ENCODE results near the gene GCNT2.
"Not testable (repeated sequence)": the region's sequence is repeated elsewhere in the genome, so short reads cannot be mapped to it uniquely, and the experiment has no call there.

Gene GCNT2

DNA sequence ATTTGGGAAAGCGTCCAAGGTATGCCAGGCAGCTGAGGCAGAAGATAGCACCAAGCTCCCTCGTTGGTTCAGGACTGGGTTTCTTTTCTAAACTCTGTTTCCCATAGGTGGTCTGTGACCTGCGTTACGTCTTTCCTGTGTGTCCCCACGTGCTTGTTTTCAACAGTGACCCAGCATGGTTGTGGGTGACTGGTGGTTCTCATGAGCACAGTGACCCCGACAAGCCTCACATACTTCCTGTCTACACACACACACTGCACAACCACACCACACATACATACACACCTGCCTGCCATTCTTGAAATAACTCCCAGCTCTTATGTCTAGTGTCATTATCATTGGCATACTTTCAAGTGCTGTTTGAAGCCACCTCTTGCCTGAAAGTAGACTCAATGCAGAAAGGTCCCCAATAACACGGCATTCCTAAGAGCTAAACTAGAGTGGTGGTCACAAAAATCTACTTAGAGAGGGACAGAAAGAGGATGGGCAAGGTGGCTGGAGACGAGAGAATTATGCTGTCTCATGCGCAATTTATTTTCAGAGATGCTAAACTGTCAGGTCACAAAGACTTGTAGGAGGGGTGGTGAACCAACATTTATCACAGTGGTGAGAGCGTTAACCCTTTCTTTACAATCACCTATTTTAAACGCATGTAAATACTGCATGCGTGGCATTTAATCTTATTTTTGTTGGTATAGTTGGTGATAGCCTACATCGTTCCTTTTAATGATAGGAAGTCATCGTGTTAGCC lies 66.7 kb downstream of the GCNT2 start:
- H3K9me3 Mint-ChIP-seq, result no peaks in the 10 kb centered on the region
- H3K4me1 Mint-ChIP-seq, result peaks cover 28 to 30% of the 10 kb centered on the region in 2 donors
- ATAC-seq (replicated peaks), result peak in 1 of 2 donors; percentile 31
- no peaks in the 10 kb centered on the region for H3K27me3 Mint-ChIP-seq
- H3K4me3 Mint-ChIP-seq, result no peak overlapping the region
- DNase-seq, result no peak
- H3K27ac Mint-ChIP-seq, result no peak overlapping the region
- peaks cover 36 to 46% of the 10 kb centered on the region in 2 donors for H3K36me3 Mint-ChIP-seq

GRCh38 chr6:10588562-10589428 lies 67.6 kb downstream of the GCNT2 start:
- ATAC-seq (replicated peaks) (no peak), DNase-seq (no peak)
- Mint-ChIP-seq H3K4me3 (no peak overlapping the region), H3K9me3 (no peaks in the 10 kb centered on the region), H3K27ac (no peak overlapping the region), H3K27me3 (no peaks in the 10 kb centered on the region), H3K4me1 (peaks cover 22 to 25% of the 10 kb centered on the region in 2 donors), H3K36me3 (peaks cover 31 to 39% of the 10 kb centered on the region in 2 donors)

DNA sequence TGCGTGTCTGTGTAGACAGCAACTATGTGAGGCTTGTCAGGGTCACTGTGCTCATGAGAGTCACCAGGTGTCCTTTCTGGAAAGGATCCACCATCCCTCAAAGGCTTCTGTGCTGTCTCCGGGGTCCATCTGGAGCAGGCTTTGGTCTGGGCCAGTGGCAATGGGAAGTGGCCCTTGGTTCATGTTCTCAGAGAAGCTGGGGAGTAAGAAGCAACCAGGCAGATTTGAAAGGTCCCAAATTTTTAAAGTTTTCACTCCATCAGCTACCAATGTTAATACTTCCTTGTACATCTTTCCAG lies 68.2 kb downstream of the GCNT2 start:
- ATAC-seq (replicated peaks), result no peak
- no peak for DNase-seq
- no peak overlapping the region for H3K4me3 Mint-ChIP-seq
- H3K27me3 Mint-ChIP-seq, result no peaks in the 10 kb centered on the region
- H3K4me1 Mint-ChIP-seq, result peaks cover 20 to 24% of the 10 kb centered on the region in 2 donors
- H3K36me3 Mint-ChIP-seq, result peaks cover 28 to 35% of the 10 kb centered on the region in 2 donors
- no peak overlapping the region for H3K27ac Mint-ChIP-seq
- no peaks in the 10 kb centered on the region for H3K9me3 Mint-ChIP-seq

GRCh38 chr6:10589983-10590382 lies 68.8 kb downstream of the GCNT2 start:
- H3K36me3 Mint-ChIP-seq, result peaks cover 26 to 35% of the 10 kb centered on the region in 2 donors
- ATAC-seq (replicated peaks) (no peak), DNase-seq (no peak)
- H3K9me3 Mint-ChIP-seq, result no peaks in the 10 kb centered on the region
- H3K27ac Mint-ChIP-seq, result no peak overlapping the region
- H3K4me3 Mint-ChIP-seq, result no peak overlapping the region
- peaks cover 20 to 25% of the 10 kb centered on the region in 2 donors for H3K4me1 Mint-ChIP-seq
- no peaks in the 10 kb centered on the region for H3K27me3 Mint-ChIP-seq

GRCh38 chr6:10591422-10592160 lies 70.4 kb downstream of the GCNT2 start:
- H3K9me3 Mint-ChIP-seq, result no peaks in the 10 kb centered on the region
- peak overlapping the region; percentile 74 for H3K27ac Mint-ChIP-seq
- H3K4me1 Mint-ChIP-seq, result peaks cover 18 to 20% of the 10 kb centered on the region in 2 donors
- H3K27me3 Mint-ChIP-seq, result no peaks in the 10 kb centered on the region
- DNase-seq (no peak), ATAC-seq (replicated peaks) (no peak)
- H3K4me3 Mint-ChIP-seq, result no peak overlapping the region
- peaks cover 16 to 27% of the 10 kb centered on the region in 2 donors for H3K36me3 Mint-ChIP-seq

DNA sequence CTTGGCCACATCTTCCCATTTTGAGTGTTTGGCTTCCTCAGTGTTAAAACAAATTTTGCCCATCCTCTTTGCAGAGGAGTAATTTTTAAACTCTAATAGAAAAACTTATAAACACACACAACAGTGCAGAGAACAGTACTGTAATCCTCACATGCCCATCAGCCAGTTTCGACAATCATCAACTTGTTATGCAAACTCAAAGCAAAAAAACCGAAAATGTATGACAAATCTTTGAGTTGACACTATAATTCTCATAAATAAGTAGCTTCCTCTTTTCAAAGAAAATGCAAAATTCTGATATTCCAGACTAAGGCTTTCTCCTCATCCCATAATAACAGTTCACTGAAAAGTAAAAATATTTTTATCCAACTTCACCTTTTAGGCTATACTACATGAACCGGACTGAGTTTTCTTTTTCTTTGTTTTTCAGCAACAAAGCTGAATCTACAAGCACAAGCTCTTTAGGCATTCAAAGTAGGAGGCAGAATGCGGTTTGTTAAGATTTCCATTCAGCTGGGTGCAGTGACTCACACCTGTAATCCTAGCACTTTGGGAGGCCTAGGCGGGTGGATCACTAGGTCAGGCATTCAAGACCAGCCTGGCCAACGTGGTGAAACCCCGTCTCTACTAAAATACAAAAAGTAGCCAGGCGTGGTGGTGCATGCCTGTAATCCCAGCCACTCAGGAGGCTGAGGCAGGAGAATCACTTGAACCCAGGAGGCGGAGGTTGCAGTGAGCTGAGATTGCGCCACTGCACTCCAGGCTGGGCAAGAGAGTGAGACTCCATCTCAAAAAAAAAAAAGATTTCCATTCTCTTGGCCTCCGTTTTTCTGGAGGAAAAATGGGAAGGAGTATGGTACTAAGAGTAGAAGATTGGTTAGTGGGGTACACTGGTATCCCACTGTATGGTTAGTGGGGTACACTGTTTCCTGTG lies 74.8 kb downstream of the GCNT2 start:
- H3K27ac Mint-ChIP-seq, result no peak overlapping the region
- no peak for DNase-seq
- peak; percentile 25 to 46 for ATAC-seq (replicated peaks)
- no peak overlapping the region for H3K4me3 Mint-ChIP-seq
- H3K27me3 Mint-ChIP-seq, result no peaks in the 10 kb centered on the region
- H3K9me3 Mint-ChIP-seq, result no peaks in the 10 kb centered on the region
- H3K4me1 Mint-ChIP-seq, result peaks cover 20 to 45% of the 10 kb centered on the region in 2 donors
- peaks cover 9 to 24% of the 10 kb centered on the region in 2 donors for H3K36me3 Mint-ChIP-seq

GRCh38 chr6:10597499-10598001 lies 76.4 kb downstream of the GCNT2 start:
- no peaks in the 10 kb centered on the region for H3K27me3 Mint-ChIP-seq
- H3K4me1 Mint-ChIP-seq, result peaks cover 13 to 45% of the 10 kb centered on the region in 2 donors
- peak overlapping the region; percentile 25 for H3K27ac Mint-ChIP-seq
- DNase-seq (no peak), ATAC-seq (replicated peaks) (no peak)
- H3K36me3 Mint-ChIP-seq, result peaks cover 2 to 13% of the 10 kb centered on the region in 2 donors
- no peak overlapping the region for H3K4me3 Mint-ChIP-seq
- no peaks in the 10 kb centered on the region for H3K9me3 Mint-ChIP-seq

GRCh38 chr6:10598084-10598960 lies 77.2 kb downstream of the GCNT2 start:
- no peak overlapping the region for H3K27ac Mint-ChIP-seq
- H3K4me3 Mint-ChIP-seq, result no peak overlapping the region
- DNase-seq (no peak), ATAC-seq (replicated peaks) (no peak)
- peaks cover 2 to 13% of the 10 kb centered on the region in 2 donors for H3K36me3 Mint-ChIP-seq
- H3K27me3 Mint-ChIP-seq, result no peaks in the 10 kb centered on the region
- no peaks in the 10 kb centered on the region for H3K9me3 Mint-ChIP-seq
- peaks cover 13 to 45% of the 10 kb centered on the region in 2 donors for H3K4me1 Mint-ChIP-seq

GRCh38 chr6:10599046-10599445 lies 77.9 kb downstream of the GCNT2 start:
- Mint-ChIP-seq H3K4me1 (peaks cover 13 to 45% of the 10 kb centered on the region in 2 donors), H3K36me3 (peaks cover 2 to 13% of the 10 kb centered on the region in 2 donors), H3K27ac (no peak overlapping the region), H3K27me3 (no peaks in the 10 kb centered on the region), H3K9me3 (no peaks in the 10 kb centered on the region), H3K4me3 (no peak overlapping the region)
- DNase-seq (no peak), ATAC-seq (replicated peaks) (no peak)

DNA sequence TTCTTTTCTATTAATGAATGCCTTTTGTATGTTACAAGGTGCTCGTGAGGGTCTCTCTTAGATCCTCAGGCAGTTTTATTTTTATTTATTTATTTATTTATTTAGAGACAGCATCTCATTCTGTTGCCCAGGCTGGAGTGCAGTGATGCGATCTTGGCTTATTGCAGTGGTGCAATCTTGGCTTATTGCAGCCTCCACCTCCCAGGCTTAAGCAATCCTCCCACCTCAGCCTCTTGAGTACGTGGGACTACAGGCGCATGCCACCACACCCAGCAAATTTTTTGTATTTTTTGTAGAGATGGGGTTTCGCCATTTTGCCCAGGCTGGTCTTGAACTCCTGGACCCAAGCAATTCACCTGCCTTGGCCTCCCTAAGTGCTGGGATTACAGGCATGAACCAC lies 79.5 kb downstream of the GCNT2 start:
- peaks cover 8 to 32% of the 10 kb centered on the region in 2 donors for H3K4me1 Mint-ChIP-seq
- H3K36me3 Mint-ChIP-seq; H3K9me3 Mint-ChIP-seq; H3K27ac Mint-ChIP-seq; H3K27me3 Mint-ChIP-seq; ATAC-seq (replicated peaks); H3K4me3 Mint-ChIP-seq; DNase-seq: not testable (repeated sequence)

- no peaks in the 10 kb centered on the region for H3K9me3 Mint-ChIP-seq
- no peak overlapping the region for H3K4me3 Mint-ChIP-seq
- H3K27me3 Mint-ChIP-seq, result no peaks in the 10 kb centered on the region
- no peak for ATAC-seq (replicated peaks)
- DNase-seq, result no peak
- H3K36me3 Mint-ChIP-seq, result peaks cover 6 to 14% of the 10 kb centered on the region in 2 donors
- peaks cover 3 to 9% of the 10 kb centered on the region in 2 donors for H3K4me1 Mint-ChIP-seq
- no peak overlapping the region for H3K27ac Mint-ChIP-seq
Observed at GRCh38 chr6:10603219-10603618, 82.1 kb downstream of the GCNT2 start.

DNA sequence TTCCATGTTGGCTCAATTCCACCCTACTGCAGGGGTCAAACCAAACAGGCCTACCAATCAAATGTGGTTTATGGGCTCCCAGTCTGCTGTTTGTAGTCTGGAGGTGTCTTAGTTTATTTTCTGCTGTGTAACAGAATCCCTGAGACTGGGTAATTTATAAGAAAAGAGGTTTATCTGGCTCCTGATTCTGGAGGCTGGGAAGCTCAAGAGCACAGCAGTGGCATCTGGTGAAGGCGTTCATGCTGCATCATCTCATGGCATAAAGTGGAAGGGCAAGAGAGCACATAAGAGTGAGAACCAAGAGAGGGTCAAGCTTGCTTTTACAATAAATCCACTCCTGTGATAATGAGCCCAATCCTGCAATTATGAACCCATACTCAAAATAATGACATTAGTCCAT lies 87.9 kb downstream of the GCNT2 start:
- no peak overlapping the region for H3K4me3 Mint-ChIP-seq
- no peaks in the 10 kb centered on the region for H3K27me3 Mint-ChIP-seq
- H3K27ac Mint-ChIP-seq, result no peak overlapping the region

More for the DNA sequence above, 87.9 kb downstream of the GCNT2 start:
- ATAC-seq (replicated peaks), result no peak
- peaks cover 0 to 1% of the 10 kb centered on the region in 2 donors for H3K9me3 Mint-ChIP-seq
- H3K36me3 Mint-ChIP-seq, result peaks cover 22 to 34% of the 10 kb centered on the region in 2 donors
- peaks cover 6 to 15% of the 10 kb centered on the region in 2 donors for H3K4me1 Mint-ChIP-seq
- DNase-seq, result no peak

All from stimulated activated naive B cell treated with anti-CD40 and anti-IgM and Interleukin-4, amounts not matched to agents 10 μg/mL and 1 μg/mL and 100 μg/mL, for 72 hours (primary cell).